RCC 7860 (cell line): ENCODE data around the gene ZDHHC18.

Source experiments
- DNase-seq: peaks from one replicate; pipeline ENCODE4 v3.0.0-alpha.2; 2015; ENCODE audit warnings: low spot score
- FAIRE-seq: peaks from 2 replicates; lab custom pipeline; 2012; peaks lifted over from hg19 to GRCh38; lab: Jason Lieb, UNC

The ZDHHC18 gene

DNA sequence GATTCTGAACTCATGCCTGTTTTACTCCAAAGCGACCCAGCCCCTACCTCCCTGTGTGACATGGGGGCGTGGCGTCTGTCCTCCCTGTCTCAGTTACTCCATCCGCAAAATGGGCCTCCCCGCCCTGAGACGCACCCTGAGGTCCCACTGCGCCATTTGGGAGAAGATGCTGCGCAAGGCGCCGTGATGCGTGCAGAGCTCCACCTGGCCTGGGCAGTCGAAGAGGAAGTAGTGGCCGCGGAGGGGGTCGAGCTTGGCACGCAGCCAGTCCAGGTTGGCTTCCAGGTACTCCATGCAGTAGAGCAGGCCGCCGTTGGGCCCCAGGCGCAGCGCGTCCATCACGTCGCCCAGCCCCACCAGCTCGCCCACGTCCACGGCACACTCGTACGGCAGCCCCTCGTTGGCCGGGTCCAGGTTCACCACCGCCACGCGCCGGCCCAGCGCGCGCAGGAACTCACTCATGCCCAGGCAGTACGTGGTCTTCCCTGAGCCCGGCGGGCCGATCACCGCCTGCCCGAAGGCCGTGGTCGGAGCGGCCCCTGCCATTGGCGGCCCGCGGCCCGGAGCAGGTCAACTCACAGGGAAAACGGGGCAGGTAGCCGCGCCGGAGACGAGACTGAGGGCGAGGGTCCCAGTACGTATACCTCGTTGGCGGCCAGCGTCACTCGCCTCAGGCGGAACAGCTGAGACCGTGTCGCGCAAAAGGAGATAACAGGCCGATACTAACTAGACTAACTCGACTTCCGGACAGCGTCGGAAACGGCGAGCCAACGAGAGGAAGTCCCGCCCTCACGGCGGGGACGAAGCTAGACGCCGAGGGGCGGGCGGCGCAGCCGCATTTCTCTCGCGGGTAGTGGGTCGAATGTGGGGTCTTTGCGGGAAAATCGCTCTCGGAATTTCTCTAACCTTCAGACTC, 63.3 kb downstream of the ZDHHC18 start, which contains the start of gene GPN2:
Gene GPN2 (minus strand): TSS at position 733 of the 916 bp plus-strand sequence. CDS start 187 bp downstream, at position 546.
- FAIRE-seq = no peak
- peak; percentile 65 for DNase-seq

- FAIRE-seq = no peak
Measured at GRCh38 chr1:26890467-26890796, 63.9 kb downstream of the ZDHHC18 start.

DNA sequence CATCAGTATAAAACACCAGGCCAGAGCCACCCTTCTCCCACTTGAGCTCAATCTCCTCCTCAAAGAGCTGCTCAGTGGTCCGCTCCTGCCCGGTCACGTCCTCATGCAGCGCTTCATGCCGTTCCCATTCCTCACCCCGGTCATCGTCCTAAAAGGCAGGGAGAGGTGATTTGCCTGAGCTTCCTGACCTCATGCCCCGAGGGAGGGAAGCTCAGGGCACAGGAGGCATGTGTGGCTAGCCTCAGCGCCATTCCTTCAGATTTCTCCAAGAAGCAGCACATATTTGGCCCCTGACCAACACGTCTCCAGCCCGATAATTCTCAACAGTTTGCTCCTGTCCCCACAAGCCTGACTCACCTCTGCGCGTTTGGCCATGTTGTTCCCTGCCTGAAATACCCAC, 67.8 kb downstream of the ZDHHC18 start:
- DNase-seq = no peak

More at GRCh38 chr1:26890467-26890796, 63.9 kb downstream of the ZDHHC18 start:
- DNase-seq = no peak

DNA sequence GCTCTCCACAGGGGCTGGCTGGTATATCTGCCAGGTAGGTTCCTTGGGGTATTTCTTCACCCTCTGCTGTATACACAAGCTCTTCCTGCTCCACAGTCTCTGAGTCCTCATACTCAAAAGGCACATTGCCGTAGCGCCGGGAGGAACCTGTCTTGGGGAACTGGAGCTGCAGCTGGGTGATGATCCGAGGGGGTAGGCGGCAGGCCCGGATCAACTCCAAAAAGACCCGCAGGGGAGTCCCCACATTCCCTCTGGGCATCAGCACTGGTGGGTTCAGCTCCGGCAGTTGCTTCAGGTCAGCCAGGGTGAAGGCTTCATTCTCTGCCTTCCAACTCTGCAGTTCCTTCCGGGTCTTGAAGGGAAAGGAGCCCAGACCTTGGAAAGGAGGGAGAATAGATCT, 70.9 kb downstream of the ZDHHC18 start:
- DNase-seq = no peak
- no peak for FAIRE-seq

More for the DNA sequence above, 67.8 kb downstream of the ZDHHC18 start:
- FAIRE-seq = no peak

DNA sequence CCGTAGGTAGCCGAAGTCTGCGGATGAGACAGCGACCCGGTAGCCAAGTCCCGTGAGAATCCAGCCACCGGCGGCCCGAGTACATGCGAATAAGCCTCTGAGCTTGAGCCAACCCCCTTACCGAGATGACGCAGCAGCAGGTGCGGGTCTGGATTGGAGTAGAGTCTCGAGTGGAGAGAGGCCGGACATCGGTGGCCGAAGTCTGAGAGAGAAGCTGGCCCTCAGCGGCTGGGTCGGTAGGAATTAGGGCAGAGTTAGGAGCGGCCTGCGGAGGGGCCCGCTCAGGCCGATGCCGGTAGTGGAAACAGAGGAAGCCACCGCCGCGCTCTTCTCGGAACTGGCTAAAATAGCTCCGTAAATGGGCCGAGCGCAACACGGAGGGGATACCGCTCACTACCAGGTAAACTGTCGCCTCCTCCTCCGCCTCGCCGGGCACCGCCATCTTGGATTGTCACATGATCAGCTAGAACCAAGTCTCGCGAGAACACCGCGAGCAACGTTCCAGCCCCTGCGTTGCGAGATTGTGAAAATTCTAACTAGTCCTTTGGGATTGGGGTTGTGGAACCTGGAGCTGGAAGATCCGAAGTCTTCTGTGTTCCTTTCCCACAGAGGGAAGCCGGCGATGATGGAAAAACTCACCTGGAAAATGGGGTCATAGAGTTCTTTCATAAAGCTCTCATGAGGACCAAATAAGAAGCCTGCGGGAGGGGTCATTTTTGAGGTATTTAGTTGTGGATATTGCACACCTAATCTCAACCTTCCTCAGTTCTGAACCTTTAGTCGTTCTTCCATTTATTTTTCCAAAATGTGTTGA, 73.7 kb downstream of the ZDHHC18 start, which contains the start of gene GPATCH3:
Gene GPATCH3 (minus strand): TSS at position 467 of the 814 bp plus-strand sequence. CDS start 25 bp downstream, at position 442.
- FAIRE-seq (peak; percentile 65), DNase-seq (peak; percentile 83)

GRCh38 chr1:26900815-26901511, 74.5 kb downstream of the ZDHHC18 start:
- no peak for DNase-seq
- no peak for FAIRE-seq
